ENCODE results near the gene LECT2.

LECT2 gene

GRCh38 chr5:135978212-135978631, 23.4 kb upstream of the LECT2 start:
- DNase-seq: no peak

DNA sequence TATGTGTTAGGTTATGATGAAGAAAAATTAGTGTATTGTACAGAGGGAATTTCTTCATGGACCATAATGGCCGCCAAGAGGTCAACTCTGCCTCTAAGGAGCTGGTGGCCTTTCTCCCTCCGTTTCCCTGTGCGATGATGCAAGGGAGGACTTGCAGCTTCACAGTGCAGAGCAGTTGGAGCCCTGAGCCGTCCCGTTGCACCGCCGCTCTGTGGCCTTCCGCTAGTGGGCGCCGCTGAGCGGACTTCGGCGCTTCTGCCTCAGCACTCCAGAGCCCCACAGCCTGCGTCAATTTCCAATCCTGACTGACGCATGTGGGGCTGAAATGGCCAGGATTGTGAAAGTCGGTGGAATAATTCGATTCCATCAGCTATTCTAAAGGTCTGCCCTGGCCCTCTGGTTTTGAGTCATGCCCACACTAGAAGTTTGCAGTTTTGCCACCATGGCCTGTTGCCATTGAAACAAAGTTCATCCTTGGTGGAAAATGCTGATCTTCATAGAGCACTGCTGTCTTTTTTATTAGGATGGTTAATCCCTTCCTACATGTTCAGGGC, 22.7 kb upstream of the LECT2 start:
- peak in 1 of 2 experiments; percentile 27 for DNase-seq

GRCh38 chr5:135976216-135976615, 21.4 kb upstream of the LECT2 start:
- no peak for DNase-seq

DNA sequence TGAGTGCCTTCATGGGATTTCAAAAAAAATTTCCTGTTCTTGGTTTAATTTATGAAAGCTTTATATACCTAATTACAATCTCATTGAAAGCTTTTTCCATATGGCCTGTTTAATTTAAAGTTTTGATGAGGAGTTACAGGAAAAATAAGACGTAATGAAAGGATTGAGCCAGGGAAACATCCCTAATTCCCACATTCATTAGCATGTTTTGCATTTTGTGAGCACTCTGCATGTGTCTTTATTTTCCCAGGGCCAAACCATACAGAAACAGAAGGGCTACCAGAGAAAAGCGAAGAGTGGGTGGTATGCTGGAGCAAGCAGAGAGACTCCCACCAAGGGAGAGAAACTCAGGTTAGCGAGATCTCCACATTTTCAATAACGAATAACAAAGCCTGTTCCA, 20.3 kb upstream of the LECT2 start:
- DNase-seq: no peak

GRCh38 chr5:135974021-135974600, 19.3 kb upstream of the LECT2 start:
- no peak for DNase-seq

- no peak for DNase-seq
Observed at GRCh38 chr5:135973323-135974020, 18.7 kb upstream of the LECT2 start.

GRCh38 chr5:135971701-135972100, 16.9 kb upstream of the LECT2 start:
- no peak for DNase-seq

- no peak for DNase-seq
Observed at GRCh38 chr5:135966790-135967189, 12.0 kb upstream of the LECT2 start.

DNA sequence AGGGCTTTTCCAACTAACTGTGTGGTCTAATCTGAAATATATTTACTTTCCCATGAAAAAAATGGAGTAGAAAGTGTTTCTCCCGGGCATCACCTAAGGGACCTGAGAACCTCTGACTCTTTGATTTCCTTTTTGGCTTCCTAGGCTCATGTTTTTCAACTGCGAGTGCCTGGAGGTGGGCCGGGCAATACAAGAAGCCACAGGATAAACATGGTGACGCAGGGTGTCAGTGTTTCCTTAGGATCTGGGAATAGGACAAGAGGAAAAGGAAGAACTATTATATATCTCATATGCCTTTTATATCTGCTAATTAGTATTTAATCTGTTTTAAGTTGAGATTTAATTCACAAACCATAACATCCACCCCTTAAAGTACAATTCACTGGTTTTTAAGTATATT, 11.4 kb upstream of the LECT2 start:
- no peak for DNase-seq

GRCh38 chr5:135965504-135965903, 10.7 kb upstream of the LECT2 start:
- no peak for DNase-seq

GRCh38 chr5:135964670-135965320, 10.0 kb upstream of the LECT2 start:
- DNase-seq: no peak

DNA sequence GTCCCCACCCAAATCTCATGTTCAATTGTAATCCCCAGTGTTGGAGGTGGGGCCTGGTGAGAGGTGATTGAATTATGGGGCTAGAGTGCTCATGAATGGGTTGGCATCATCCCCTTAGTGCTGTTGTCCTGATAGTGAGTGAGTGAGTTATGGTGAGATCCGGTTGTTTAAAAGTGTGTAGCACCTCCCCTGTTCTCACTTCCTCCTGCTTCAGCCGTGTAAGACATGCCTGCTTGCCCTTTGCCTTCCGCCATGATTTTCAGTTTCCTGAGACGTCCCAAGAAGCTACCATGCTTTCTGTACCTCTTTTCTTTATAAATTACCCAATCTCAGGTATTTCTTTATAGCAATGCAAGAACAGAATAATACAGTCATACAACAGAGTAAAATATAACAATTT, 742 bp upstream of the LECT2 start:
- DNase-seq: no peak

- DNase-seq: no peak
Observed at GRCh38 chr5:135953850-135954249, 933 bp downstream of the LECT2 start.

GRCh38 chr5:135952683-135953082, 2.1 kb downstream of the LECT2 start:
- no peak for DNase-seq

- DNase-seq: no peak
Observed at GRCh38 chr5:135951807-135952206, 3.0 kb downstream of the LECT2 start.

DNA sequence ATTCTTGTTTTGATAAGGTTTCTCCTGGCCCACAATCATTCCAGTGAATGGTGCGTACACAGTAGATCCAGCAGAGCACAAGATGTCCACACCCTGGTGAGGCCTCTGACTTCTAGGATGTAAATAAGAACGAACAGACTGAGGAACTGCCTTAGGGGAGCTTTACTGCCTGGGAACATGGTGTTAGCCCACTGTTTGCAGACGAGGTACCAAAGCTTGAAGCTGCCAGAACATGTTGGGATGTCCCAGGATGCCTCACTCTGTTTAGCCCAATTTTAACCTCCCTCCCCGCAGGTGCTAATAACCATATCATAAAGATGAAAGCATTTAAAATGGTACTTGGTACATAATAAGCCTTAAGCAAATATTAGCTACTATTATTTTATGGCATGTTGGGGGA, 3.5 kb downstream of the LECT2 start:
- DNase-seq: no peak

GRCh38 chr5:135950611-135951010, 4.2 kb downstream of the LECT2 start:
- no peak for DNase-seq

DNA sequence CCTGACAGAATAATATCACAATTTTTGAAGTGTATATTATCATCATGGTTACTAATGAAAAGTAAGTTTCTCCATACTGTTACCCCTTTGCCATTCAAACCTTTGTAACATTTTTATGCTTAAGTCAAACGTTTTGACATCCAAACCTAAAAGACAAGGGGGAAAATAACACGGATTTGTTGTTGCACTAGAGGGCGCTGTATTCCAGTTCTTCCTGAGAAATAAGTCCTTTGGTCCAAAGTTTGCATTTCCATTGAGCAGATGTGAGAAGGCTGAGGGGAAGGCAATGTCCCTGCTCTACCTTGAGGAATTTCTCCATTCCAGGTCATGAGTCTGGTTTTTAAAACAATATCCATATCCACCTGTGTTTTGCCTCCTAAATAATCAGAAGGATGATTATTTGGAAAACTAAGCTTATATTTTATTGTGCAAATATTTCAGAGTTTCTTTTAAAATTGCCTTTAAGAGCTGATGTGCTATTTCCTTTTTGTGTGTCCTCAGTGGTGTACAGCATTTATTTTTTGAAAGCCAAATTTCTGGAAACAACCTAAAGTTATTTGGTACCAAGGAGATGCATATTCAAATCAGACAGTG, 9.7 kb downstream of the LECT2 start:
- DNase-seq: no peak

- no peak for DNase-seq
Observed at GRCh38 chr5:135944564-135944963, 10.2 kb downstream of the LECT2 start.

DNA sequence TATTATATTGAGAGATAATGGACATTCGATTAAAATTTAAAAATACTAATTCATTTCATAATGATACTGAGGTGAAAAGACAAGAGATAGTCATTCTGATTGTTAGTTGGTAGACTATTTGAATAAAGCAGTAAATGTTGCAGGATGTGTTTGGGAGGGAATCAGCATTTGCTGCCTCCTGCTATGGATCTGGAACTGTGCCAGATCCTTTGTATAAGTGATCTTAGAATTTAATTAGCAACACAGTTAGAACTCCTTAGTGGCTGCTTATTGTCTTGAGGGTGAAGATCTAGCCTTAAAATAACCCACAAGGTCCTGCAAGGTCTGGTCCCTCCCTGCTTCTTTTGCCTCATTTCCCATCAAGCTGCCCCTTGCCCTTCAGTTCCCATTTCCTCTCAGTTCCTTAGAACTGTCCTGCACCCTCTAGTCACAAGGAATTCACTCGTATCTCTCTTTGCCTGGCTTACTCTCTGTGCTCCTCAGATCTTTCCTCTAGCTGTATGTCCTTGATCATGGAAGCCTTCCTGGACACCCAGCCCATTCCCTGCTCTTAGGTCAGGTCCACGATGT, 12.5 kb downstream of the LECT2 start:
- DNase-seq: no peak

DNA sequence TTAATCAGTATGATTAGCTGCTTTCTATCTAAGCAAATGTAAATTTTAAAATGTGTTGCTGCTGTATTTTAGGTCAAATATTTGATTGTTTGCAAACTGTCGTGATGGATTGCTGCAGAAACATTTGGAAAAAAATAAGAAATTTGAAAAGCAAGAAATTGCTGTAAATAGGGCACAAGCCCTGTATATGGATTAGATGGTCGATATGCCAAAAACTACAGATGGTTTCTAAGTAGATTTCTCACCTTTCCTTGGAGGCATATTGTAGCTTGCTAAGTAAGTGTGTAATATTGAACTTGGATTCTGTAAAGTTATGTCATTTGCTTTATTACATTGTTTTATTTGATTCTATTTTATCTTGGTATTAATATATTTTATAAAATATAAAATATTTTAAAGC, 13.1 kb downstream of the LECT2 start:
- no peak for DNase-seq

- no peak for DNase-seq
Observed at GRCh38 chr5:135937245-135937911, 17.4 kb downstream of the LECT2 start.

DNA sequence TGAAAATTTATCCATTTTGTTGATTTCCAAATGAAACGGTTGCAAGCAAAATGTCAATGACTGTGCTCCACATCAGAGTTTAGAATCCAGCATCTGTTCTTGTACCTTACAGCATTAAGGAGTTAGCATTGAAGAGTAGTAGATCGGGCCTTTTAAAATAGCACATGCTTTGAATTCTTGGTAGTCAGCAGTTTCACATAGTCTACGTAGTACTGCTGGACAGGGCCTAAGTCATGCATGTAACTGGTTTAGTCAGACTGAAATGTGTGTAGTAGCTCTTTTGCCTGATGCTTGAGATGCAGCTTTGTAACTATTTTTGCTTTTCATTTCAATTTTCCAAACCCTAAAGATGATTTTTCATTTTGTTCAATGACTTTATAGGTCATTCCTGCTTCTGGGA, 19.8 kb downstream of the LECT2 start:
- no peak for DNase-seq

Data from stimulated activated CD4-positive, alpha-beta T cell treated with anti-CD3 and anti-CD28 coated beads, Interleukin-4, amount 100 ng/mL, for 4 hours (primary cell).